Spleen (tissue), 11 donors: ENCODE measurements around the gene C7. TPM values are rescaled to one million over a fixed set of nuclear protein-coding genes. Genes with fewer than 3 reads are reported as not detected.

Experiments used
- DNase-seq: peaks from one replicate; pipeline ENCODE4 v3.0.0-alpha.2; 2020
- H3K27ac ChIP-seq, 8 donors: fragments of 200-600 bp; sonication (generic) in 7 of 8; 1 replicate in 4 of 8; 2 replicates in 4 of 8; pipeline versions ENCODE4 v1.5.0 to v1.8.0; 2016 to 2021; ENCODE audit warnings: inconsistent platforms in 4 of 8, mild to moderate bottlenecking in 4 of 8, moderate library complexity in 1 of 8
- H3K27me3 ChIP-seq, 7 donors: fragments of 200-600 bp; sonication (generic) in 6 of 7; replicated peaks in 1 of 7; 1 replicate in 4 of 7; 2 replicates in 3 of 7; pipeline versions ENCODE4 v1.5.0 to v1.8.0; 2016 to 2021; ENCODE audit warnings: inconsistent platforms in 3 of 7, mild to moderate bottlenecking in 1 of 7
- H3K36me3 ChIP-seq, 6 donors: fragments of 200-600 bp; sonication (generic) in 5 of 6; 1 replicate in 4 of 6; 2 replicates in 2 of 6; pipeline versions ENCODE4 v1.5.0 to v1.8.0; 2016 to 2021; ENCODE audit warnings: inconsistent platforms in 2 of 6
- H3K4me1 ChIP-seq, 6 donors: fragments of 200-600 bp; sonication (generic) in 5 of 6; 1 replicate in 3 of 6; 2 replicates in 3 of 6; pipeline versions ENCODE4 v1.5.0 to v1.8.0; 2016 to 2021; ENCODE audit warnings: inconsistent platforms in 3 of 6
- H3K4me3 ChIP-seq, 8 donors: fragments of 200-600 bp; sonication (generic) in 7 of 8; 1 replicate in 4 of 8; 2 replicates in 4 of 8; pipeline versions ENCODE4 v1.5.0 to v1.8.0; 2016 to 2021; ENCODE audit warnings: inconsistent platforms in 4 of 8, mild to moderate bottlenecking in 4 of 8, moderate library complexity in 2 of 8
- H3K9me3 ChIP-seq, 8 donors: fragments of 200-600 bp; sonication (generic) in 7 of 8; 1 replicate in 4 of 8; 2 replicates in 4 of 8; pipeline versions ENCODE4 v1.5.0 to v1.8.0; 2016 to 2021; ENCODE audit warnings: inconsistent platforms in 4 of 8
- CTCF ChIP-seq, 11 experiments: fragments of 200-600 bp in 7 of 11; fragments of 450-650 bp in 4 of 11; sonication (generic) in 4 of 11; IDR thresholded peaks in 8 of 11; conservative IDR thresholded peaks in 3 of 11; 1 replicate in 7 of 11; 2 replicates in 4 of 11; pipeline versions ENCODE4 v1.4.0 to v1.8.0; 2016 to 2021; ENCODE audit warnings: antibody characterized with exemption in 11 of 11, inconsistent platforms in 4 of 11, mild to moderate bottlenecking in 1 of 11
- POLR2A ChIP-seq, 3 donors: fragments of 450-650 bp; IDR thresholded peaks; one replicate each; pipeline ENCODE4 v1.5.1; 2017; ENCODE audit warnings: antibody characterized with exemption in 3 of 3, mild to moderate bottlenecking in 1 of 3
- POLR2AphosphoS5 ChIP-seq, 3 donors: sonication (generic); formaldehyde crosslinking; IDR thresholded peaks; one replicate each; pipeline ENCODE4 v1.5.1; 2017; ENCODE audit warnings: antibody characterized with exemption in 3 of 3
- WGBS, 5 donors: extraction: QIAGEN DNeasy Blood & Tissue Kit in 3 of 5; methylation state at CpG; one replicate each; pipeline versions ENCODE4 v1.1.5 to v1.1.7; 2013 to 2018; 5-methylcytosine and 5-hydroxymethylcytosine counted together
- intact Hi-C: fragments of 100-400 bp; cut with DNase I; formaldehyde crosslinking; loops from one replicate; pipeline ENCODE4 v1.15.0; 2023; ENCODE audit warnings: low total_unique reads
- polyA plus RNA-seq, 3 donors: library from polyadenylated mRNA; stranded (reverse); fragments of 200-250 nt; gene quantifications; one replicate each; pipeline ENCODE4 v1.2.1, GENCODE V29; 2013
- total RNA-seq, 7 donors: library from RNA; depleted of rRNA in 3 of 7; stranded (reverse); fragments of >200 nt in 3 of 7; fragmentation: NEBNext Ultra II Directional in 4 of 7; extraction: Animal tissue kit (Norgen Biotek cat#: 25700) in 4 of 7; gene quantifications; one replicate each; pipeline versions ENCODE4 v1.1.0 to v1.2.1, GENCODE V29; 2016 to 2021
- donor health status: healthy with polysubstance abuse.
- donor health status: DM: no; HTN: no; CAD: no; lungs with moderate emphysema.
- donor health status: DM: no; HTN: no; CAD: no.
- donor health status: Bipolar disorder and iron deficiency.
- donor health status: healthy.
- donor health status: DM: no; HTN: no; CAD: no.
- donor health status: DM: yes; HTN: yes; CAD: no.

The C7 gene
- total and polyA plus RNA-seq, 10 donors = 19.0 to 867 (median 168) TPM

DNA sequence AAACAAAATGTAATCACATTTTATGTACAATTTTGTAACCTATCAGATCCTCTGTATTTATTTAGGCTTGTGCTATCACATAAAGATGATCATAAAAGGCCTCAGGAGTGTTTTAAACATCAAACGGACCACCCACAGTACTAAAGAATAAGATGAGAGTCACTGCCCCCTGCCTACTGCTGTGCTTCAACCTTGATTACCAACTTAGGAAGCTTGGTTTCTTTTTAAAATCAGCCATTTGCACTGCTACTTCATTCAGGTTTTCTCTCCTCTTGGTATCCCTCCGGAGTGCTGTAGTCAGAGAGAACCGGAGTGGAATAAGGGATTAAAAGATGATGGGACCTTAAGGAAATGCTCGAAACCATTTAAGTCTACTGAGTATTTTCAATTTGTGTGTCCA is 6.9 kb downstream of the C7 start:
- no peak for TF ChIP-seq POLR2AphosphoS5 (IDR thresholded peaks at IDR 0.05)
- no peak for TF ChIP-seq POLR2A (IDR thresholded peaks at IDR 0.05)
- no peak for TF ChIP-seq CTCF (IDR thresholded peaks at IDR 0.05 in 8 of 11, conservative IDR thresholded peaks at IDR 0.05 in 3 of 11)

DNA sequence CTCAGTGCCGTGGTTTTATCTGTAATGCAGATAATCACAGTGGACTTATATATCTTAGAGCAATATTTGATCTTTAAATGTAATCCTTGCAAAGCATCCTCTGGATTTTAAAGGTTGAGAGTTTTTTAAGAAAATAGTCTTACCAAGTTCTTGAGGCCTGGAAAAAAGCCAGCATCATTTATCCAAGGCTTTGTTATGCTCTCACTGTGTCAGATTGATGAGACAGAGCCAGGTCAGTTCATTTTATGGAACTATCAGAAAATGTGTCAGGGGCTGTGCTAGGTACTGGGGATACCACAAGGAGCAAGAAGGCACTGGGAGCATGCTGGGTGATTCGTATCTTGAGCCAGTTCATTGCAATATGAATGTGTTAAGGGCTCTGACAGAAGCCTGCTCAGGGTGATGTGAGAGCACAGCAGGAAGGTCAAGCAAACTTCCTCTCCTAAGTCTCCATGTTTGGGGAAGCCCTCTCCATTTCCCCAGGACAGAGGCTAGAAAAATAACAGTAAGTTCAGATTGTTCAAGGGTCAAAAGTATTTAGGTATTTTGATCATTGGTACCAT is 19.7 kb downstream of the C7 start:
- DNase-seq = no peak
- Histone ChIP-seq H3K4me1 (no peaks in the 10 kb centered on the region), H3K27me3 (no peaks in the 10 kb centered on the region), H3K36me3 (peaks cover 0 to 3% (median 0%) of the 10 kb centered on the region in 6 donors), H3K9me3 (peaks cover 0 to 36% (median 32%) of the 10 kb centered on the region in 8 donors), H3K27ac (no peak overlapping the region), H3K4me3 (no peak overlapping the region)
- 60 to 70% (median 65%) methylated on average over 2 of the region's 2 CpGs for WGBS, 5 donors
- TF ChIP-seq POLR2AphosphoS5 (IDR thresholded peaks at IDR 0.05) (no peak), CTCF (IDR thresholded peaks at IDR 0.05 in 8 of 11, conservative IDR thresholded peaks at IDR 0.05 in 3 of 11) (no peak), POLR2A (IDR thresholded peaks at IDR 0.05) (no peak)
- intact Hi-C loops = no loop called here

More for the DNA sequence above, 6.9 kb downstream of the C7 start:
- Histone ChIP-seq H3K9me3 (no peaks in the 10 kb centered on the region), H3K4me3 (no peak overlapping the region), H3K27me3 (peaks cover 0 to 5% (median 0%) of the 10 kb centered on the region in 7 donors), H3K36me3 (no peaks in the 10 kb centered on the region), H3K4me1 (no peaks in the 10 kb centered on the region), H3K27ac (no peak overlapping the region)
- whole genome bisulfite sequencing, 5 donors = 51 to 63% (median 59%) methylated on average over 4 of the region's 4 CpGs
- intact Hi-C loops = no loop called here
- no peak for DNase-seq

GRCh38 chr5:40932766-40933165 is 23.5 kb downstream of the C7 start:
- TF ChIP-seq CTCF (IDR thresholded peaks at IDR 0.05 in 8 of 11, conservative IDR thresholded peaks at IDR 0.05 in 3 of 11) (no peak), POLR2AphosphoS5 (IDR thresholded peaks at IDR 0.05) (no peak), POLR2A (IDR thresholded peaks at IDR 0.05) (no peak)
- intact Hi-C loops = no loop called here
- no peaks in the 10 kb centered on the region for H3K9me3 ChIP-seq
- H3K36me3 ChIP-seq = no peaks in the 10 kb centered on the region
- no peaks in the 10 kb centered on the region for H3K4me1 ChIP-seq
- no peaks in the 10 kb centered on the region for H3K27me3 ChIP-seq
- no peak overlapping the region for H3K27ac ChIP-seq
- no peak for DNase-seq
- no peak overlapping the region for H3K4me3 ChIP-seq
- 49 to 64% (median 61%) methylated on average over 2 of the region's 2 CpGs for WGBS, 5 donors

DNA sequence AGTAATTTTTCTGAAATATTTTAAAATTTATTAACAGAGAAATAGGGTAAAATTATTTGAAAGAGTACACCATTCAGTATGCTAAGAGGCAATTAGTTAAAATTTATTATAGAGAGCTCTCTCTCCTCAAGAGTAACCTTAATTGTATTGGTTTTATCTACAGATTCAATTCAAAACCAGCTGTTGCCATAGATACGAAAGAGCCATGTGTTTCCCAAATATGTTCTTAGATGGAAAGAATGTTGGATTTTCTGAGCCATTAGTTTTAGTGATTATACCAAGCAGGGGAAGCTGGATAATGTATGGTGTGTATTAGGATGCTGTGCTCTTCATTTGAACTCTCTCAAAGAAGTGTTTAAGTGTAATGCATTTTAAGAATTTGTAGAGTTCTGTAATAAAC is 27.8 kb downstream of the C7 start:
- H3K9me3 ChIP-seq = no peaks in the 10 kb centered on the region
- H3K27ac ChIP-seq = no peak overlapping the region
- 70 to 90% (median 79%) methylated on average over 1 of the region's 1 CpG for WGBS, 5 donors
- H3K4me3 ChIP-seq = no peak overlapping the region
- peaks cover 0 to 5% (median 0%) of the 10 kb centered on the region in 6 donors for H3K36me3 ChIP-seq
- DNase-seq = no peak
- no peaks in the 10 kb centered on the region for H3K4me1 ChIP-seq
- no peaks in the 10 kb centered on the region for H3K27me3 ChIP-seq
- intact Hi-C loops = no loop called here
- TF ChIP-seq CTCF (IDR thresholded peaks at IDR 0.05 in 8 of 11, conservative IDR thresholded peaks at IDR 0.05 in 3 of 11) (no peak), POLR2AphosphoS5 (IDR thresholded peaks at IDR 0.05) (no peak)
